Thoracic aorta (tissue), 2 donors: Measurements from ENCODE around the gene CFAP58. TPM values are rescaled to one million over a fixed set of nuclear protein-coding genes. Genes with fewer than 3 reads are reported as not detected.

Experiments
- ATAC-seq: fragments of 150-250 bp; one replicate; pipeline ENCODE4 v1.8.0; 2017; ENCODE audit warnings: low read depth; ENCODE audit not compliant: insufficient number of reproducible peaks, low FRiP score
- DNase-seq: peaks from one replicate; pipeline ENCODE4 v3.0.0-alpha.2; 2020; ENCODE audit warnings: low spot score
- H3K27ac ChIP-seq, 2 donors: fragments of 200-600 bp; sonication (generic); 1 replicate in 1 of 2; 2 replicates in 1 of 2; pipeline ENCODE4 v1.5.1; 2016; ENCODE audit warnings: mild to moderate bottlenecking in 2 of 2, moderate library complexity in 2 of 2
- H3K27me3 ChIP-seq: fragments of 200-600 bp; sonication (generic); replicated peaks from 2 replicates; pipeline ENCODE4 v1.6.0; 2016; ENCODE audit warnings: mild to moderate bottlenecking; ENCODE audit not compliant: insufficient read depth
- H3K36me3 ChIP-seq: fragments of 200-600 bp; sonication (generic); one replicate; pipeline ENCODE4 v1.5.1; 2016
- H3K4me1 ChIP-seq, 2 donors: fragments of 200-600 bp; sonication (generic); 1 replicate in 1 of 2; 2 replicates in 1 of 2; pipeline versions ENCODE4 v1.5.1 to v1.6.0; 2016; ENCODE audit warnings: low read depth in 2 of 2, mild to moderate bottlenecking in 1 of 2; ENCODE audit not compliant: control insufficient read depth in 1 of 2
- H3K4me3 ChIP-seq: fragments of 200-600 bp; sonication (generic); 2 replicates; pipeline ENCODE4 v1.5.1; 2016; ENCODE audit warnings: mild to moderate bottlenecking
- H3K9me3 ChIP-seq: fragments of 200-600 bp; sonication (generic); 2 replicates; pipeline ENCODE4 v1.5.1; 2016
- CTCF ChIP-seq: fragments of 200-600 bp; sonication (generic); IDR thresholded peaks from one replicate; pipeline ENCODE4 v1.5.1; 2019; ENCODE audit warnings: antibody characterized with exemption
- total RNA-seq, 2 donors: library from RNA; depleted of rRNA; stranded (reverse); fragments of >200 nt; gene quantifications; one replicate each; pipeline versions ENCODE4 v1.1.0 to v1.2.3, GENCODE V29; 2016

CFAP58 gene
- total RNA-seq, 2 donors from 2014 or later = 0.35 to 0.68 TPM

GRCh38 chr10:104308439-104308903 is 45.2 kb upstream of the CFAP58 start:
- no peak for ATAC-seq
- TF ChIP-seq CTCF = no peak
- H3K9me3 ChIP-seq = no peaks in the 10 kb centered on the region
- DNase-seq = no peak
- H3K4me1 ChIP-seq = peaks cover 21 to 77% of the 10 kb centered on the region in 2 donors
- H3K27me3 ChIP-seq = no peaks in the 10 kb centered on the region
- peaks cover 15% of the 10 kb centered on the region for H3K36me3 ChIP-seq
- H3K4me3 ChIP-seq = no peak overlapping the region
- no peak overlapping the region for H3K27ac ChIP-seq

- Histone ChIP-seq H3K4me1 (peaks cover 17 to 65% of the 10 kb centered on the region in 2 donors), H3K9me3 (no peaks in the 10 kb centered on the region), H3K36me3 (peaks cover 32% of the 10 kb centered on the region), H3K4me3 (peak overlapping the region; percentile 16), H3K27me3 (no peaks in the 10 kb centered on the region), H3K27ac (peak overlapping the region; percentile 86 to 88)
- DNase-seq (peak; percentile 90), ATAC-seq (peak; percentile 64)
- no peak for TF ChIP-seq CTCF
These were observed 43.4 kb upstream of the CFAP58 start for GRCh38 chr10:104309980-104310978.

GRCh38 chr10:104311184-104311720 is 42.4 kb upstream of the CFAP58 start:
- Histone ChIP-seq H3K4me3 (no peak overlapping the region), H3K27ac (peak overlapping the region; percentile 86 to 88), H3K36me3 (peaks cover 39% of the 10 kb centered on the region), H3K4me1 (peaks cover 12 to 56% of the 10 kb centered on the region in 2 donors), H3K27me3 (no peaks in the 10 kb centered on the region), H3K9me3 (no peaks in the 10 kb centered on the region)
- ATAC-seq (no peak), DNase-seq (no peak)
- no peak for TF ChIP-seq CTCF

GRCh38 chr10:104314591-104315485 is 38.8 kb upstream of the CFAP58 start:
- Histone ChIP-seq H3K9me3 (no peaks in the 10 kb centered on the region), H3K36me3 (peaks cover 39% of the 10 kb centered on the region), H3K4me3 (no peak overlapping the region), H3K27ac (no peak overlapping the region), H3K4me1 (peaks cover 32 to 58% of the 10 kb centered on the region in 2 donors), H3K27me3 (no peaks in the 10 kb centered on the region)
- no peak for DNase-seq
- no peak for TF ChIP-seq CTCF
- no peak for ATAC-seq
